HepG2 (cell line): ENCODE measurements around the gene ZNF786. TPM values are rescaled to one million over a fixed set of nuclear protein-coding genes. Genes with fewer than 3 reads are reported as not detected.
A peak's percentile ranks its signal among the peaks of the same experiment; 100 is the strongest.

Source experiments
- BCL6 ChIP-seq: IDR thresholded peaks from 2 replicates; pipeline ENCODE4 v1.6.1; 2016; ENCODE audit warnings: missing genetic modification reagents, missing compliant biosample characterization
- CREB1 ChIP-seq, 2 experiments: fragments of 450-650 bp in 1 of 2; IDR thresholded peaks; 2 replicates each; pipeline ENCODE4 v1.6.1; 2016 to 2017; ENCODE audit warnings: control low read depth in 1 of 2, mild to moderate bottlenecking in 1 of 2, missing compliant biosample characterization in 1 of 2, missing genetic modification characterization in 1 of 2
- KMT2B ChIP-seq: IDR thresholded peaks from 2 replicates; pipeline ENCODE4 v1.6.1; 2016; ENCODE audit warnings: missing genetic modification reagents, missing compliant biosample characterization
- MEF2D ChIP-seq: sonication (generic); formaldehyde crosslinking; IDR thresholded peaks from 2 replicates; pipeline ENCODE4 v1.5.1; 2020; ENCODE audit warnings: mild to moderate bottlenecking, missing genetic modification reagents
- MTF2 ChIP-seq: sonication (generic); formaldehyde crosslinking; IDR thresholded peaks from 2 replicates; pipeline ENCODE4 v1.5.0; 2020; ENCODE audit warnings: missing genetic modification reagents, borderline replicate concordance
- SNRNP70 ChIP-seq: fragments of 200-400 bp; formaldehyde crosslinking; IDR thresholded peaks from 2 replicates; pipeline ENCODE4 v1.6.1; 2017; ENCODE audit warnings: mild to moderate bottlenecking, low read depth, low read length, moderate library complexity
- SUZ12 ChIP-seq: fragments of 150-350 bp; IDR thresholded peaks from 2 replicates; pipeline ENCODE4 v1.6.1; 2014; ENCODE audit warnings: low read depth, low read length
- ZHX2 ChIP-seq, 2 experiments: sonication (generic) in 1 of 2; formaldehyde crosslinking in 1 of 2; IDR thresholded peaks; 2 replicates each; pipeline versions ENCODE4 v1.6.1 to v1.9.0; 2014 to 2022; ENCODE audit warnings: antibody characterized with exemption in 1 of 2, borderline replicate concordance in 1 of 2, inconsistent platforms in 1 of 2, low read depth in 1 of 2, missing genetic modification reagents in 1 of 2
- ZNF414 ChIP-seq: sonication (generic); formaldehyde crosslinking; IDR thresholded peaks from 2 replicates; pipeline ENCODE4 v1.5.0; 2020; ENCODE audit warnings: missing genetic modification reagents
- ZNF543 ChIP-seq: sonication (generic); formaldehyde crosslinking; IDR thresholded peaks from 2 replicates; pipeline ENCODE4 v1.4.0; 2020; ENCODE audit warnings: mild to moderate bottlenecking, missing genetic modification reagents
- ZNF614 ChIP-seq: IDR thresholded peaks from 2 replicates; pipeline ENCODE4 v1.6.1; 2018; ENCODE audit warnings: missing biosample characterization, missing genetic modification reagents, inconsistent platforms, borderline replicate concordance
- ZNF691 ChIP-seq: sonication (generic); formaldehyde crosslinking; IDR thresholded peaks from 2 replicates; pipeline ENCODE4 v1.4.0; 2020; ENCODE audit warnings: missing genetic modification reagents, low read depth, mild to moderate bottlenecking, borderline replicate concordance
- ZNF781 ChIP-seq: sonication (generic); formaldehyde crosslinking; IDR thresholded peaks from 2 replicates; pipeline ENCODE4 v1.5.1; 2020; ENCODE audit warnings: borderline replicate concordance, mild to moderate bottlenecking, missing genetic modification reagents; ENCODE audit errors: not compliant biosample characterization
- ZSCAN31 ChIP-seq: sonication (generic); formaldehyde crosslinking; IDR thresholded peaks from 2 replicates; pipeline ENCODE4 v1.5.0; 2020; ENCODE audit warnings: low read depth, mild to moderate bottlenecking, missing genetic modification reagents
- polyA plus RNA-seq, 8 experiments: library from polyadenylated mRNA; depleted of rRNA in 3 of 8; stranded (reverse) in 7 of 8; unstranded in 1 of 8; fragments of >200 nt; fragmentation: Illumina TruSeq in 4 of 8; extraction: Trizol in 4 of 8; gene quantifications; 2 replicates each; pipeline versions ENCODE4 v1.2.1 to v1.2.3, GENCODE V29; 2011 to 2016; ENCODE audit warnings: low read depth in 4 of 8, missing spikeins in 1 of 8, mixed read lengths in 1 of 8; ENCODE audit not compliant: insufficient read depth in 1 of 8
- total RNA-seq, 5 experiments: library from RNA; depleted of rRNA; stranded (reverse); fragments of >200 nt; fragmentation: Illumina TruSeq; extraction: Trizol; gene quantifications; 2 replicates each; pipeline ENCODE4 v1.2.3, GENCODE V29; 2016; ENCODE audit warnings: low read depth in 1 of 5
- TF ChIP-seq, protein P1 (sequence below): sonication (generic); formaldehyde crosslinking; IDR thresholded peaks from 2 replicates; pipeline ENCODE4 v1.5.1; 2020; ENCODE audit warnings: missing genetic modification reagents, mild to moderate bottlenecking, borderline replicate concordance

Gene ZNF786
- total and polyA plus RNA-seq, 2 of the 13 experiments (the other 11 are each of a cell fraction or from before 2014, with no cell fraction given): 2.0 to 4.0 TPM

GRCh38 chr7:149028346-149029109, 62.0 kb downstream of the ZNF786 start, which contains the start of gene PDIA4 (continued):
- TF ChIP-seq ZHX2 (IDR thresholded peaks at IDR 0.05; ENCODE audit: low read depth) (no peak), ZHX2 (CRISPR knock-in tag; IDR thresholded peaks at IDR 0.05; ENCODE audit: borderline replicate concordance) (no peak; the same call in 1 of the 2 replicates), SUZ12 (no peak), ZSCAN31 (CRISPR knock-in tag) (peak; percentile 81; the same call in 1 of the 2 replicates), ZNF691 (no peak), SNRNP70 (no peak), MEF2D (CRISPR knock-in tag) (peak; percentile 72; the same call in 1 of the 2 replicates), ZNF543 (CRISPR knock-in tag) (peak; percentile 59; the same call in 1 of the 2 replicates), ZNF781 (no peak), BCL6 (CRISPR knock-in tag) (0 out of 2 replicates have a peak, but pooled peaks have one; percentile 7), ZNF414 (no peak), ZNF614 (CRISPR knock-in tag) (peak; percentile 10; the same call in 1 of the 2 replicates), MTF2 (CRISPR knock-in tag) (no peak), KMT2B (CRISPR knock-in tag) (peak; percentile 77), CREB1 (IDR thresholded peaks at IDR 0.05) (peak; percentile 70), CREB1 (CRISPR knock-in tag; IDR thresholded peaks at IDR 0.05) (peak; percentile 87)
- TF ChIP-seq, protein P1, sequence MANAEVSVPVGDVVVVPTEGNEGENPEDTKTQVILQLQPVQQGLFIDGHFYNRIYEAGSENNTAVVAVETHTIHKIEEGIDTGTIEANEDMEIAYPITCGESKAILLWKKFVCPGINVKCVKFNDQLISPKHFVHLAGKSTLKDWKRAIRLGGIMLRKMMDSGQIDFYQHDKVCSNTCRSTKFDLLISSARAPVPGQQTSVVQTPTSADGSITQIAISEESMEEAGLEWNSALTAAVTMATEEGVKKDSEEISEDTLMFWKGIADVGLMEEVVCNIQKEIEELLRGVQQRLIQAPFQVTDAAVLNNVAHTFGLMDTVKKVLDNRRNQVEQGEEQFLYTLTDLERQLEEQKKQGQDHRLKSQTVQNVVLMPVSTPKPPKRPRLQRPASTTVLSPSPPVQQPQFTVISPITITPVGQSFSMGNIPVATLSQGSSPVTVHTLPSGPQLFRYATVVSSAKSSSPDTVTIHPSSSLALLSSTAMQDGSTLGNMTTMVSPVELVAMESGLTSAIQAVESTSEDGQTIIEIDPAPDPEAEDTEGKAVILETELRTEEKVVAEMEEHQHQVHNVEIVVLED (CRISPR knock-in tag): peak; percentile 90
